ENCODE measurements around the gene SUPT3H. TPM values are rescaled to one million over a fixed set of nuclear protein-coding genes. Genes with fewer than 3 reads are reported as not detected.

Gene SUPT3H
- total RNA-seq, 1 donor from 2014 or later = 2.6 TPM

DNA sequence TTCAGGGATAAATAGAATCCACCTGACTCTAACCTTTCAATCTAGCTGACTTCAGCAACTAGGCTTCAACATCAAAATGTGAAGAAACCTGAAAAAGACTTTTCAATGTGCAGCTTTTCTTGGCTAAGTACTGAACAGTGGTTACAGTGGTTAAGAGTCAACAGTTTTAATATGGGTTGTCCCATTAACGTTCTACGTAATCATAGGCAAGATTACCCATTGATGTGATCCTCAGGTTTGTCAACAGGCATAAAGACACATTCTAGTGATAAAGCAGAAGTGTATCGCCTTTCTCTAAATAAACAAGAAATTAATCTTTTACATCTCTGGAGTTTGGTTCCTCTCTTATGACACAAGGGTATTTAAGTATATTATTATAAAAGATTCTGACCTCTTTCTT lies 203.7 kb downstream of the SUPT3H start:
- no peaks in the 10 kb centered on the region for H3K36me3 ChIP-seq
- H3K27me3 ChIP-seq (ENCODE audit: low read depth) = no peaks in the 10 kb centered on the region
- intact Hi-C loops (cut with micrococcal nuclease) = no loop called here
- H3K9me3 ChIP-seq (replicated peaks) = no peaks in the 10 kb centered on the region
- no peak overlapping the region for H3K27ac ChIP-seq (replicated peaks)
- no peak for TF ChIP-seq CTCF (IDR thresholded peaks at IDR 0.05; ENCODE audit: borderline replicate concordance)
- no peak overlapping the region for H3K4me3 ChIP-seq
- H3K4me1 ChIP-seq = peaks cover 17% of the 10 kb centered on the region
- no peak for DNase-seq

- no peak for TF ChIP-seq CTCF (IDR thresholded peaks at IDR 0.05; ENCODE audit: borderline replicate concordance)
Measured at GRCh38 chr6:45171380-45171779, 206.4 kb downstream of the SUPT3H start.

GRCh38 chr6:45170309-45170708 lies 207.4 kb downstream of the SUPT3H start:
- DNase-seq = no peak
- no peak for TF ChIP-seq CTCF (IDR thresholded peaks at IDR 0.05; ENCODE audit: borderline replicate concordance)
- no peaks in the 10 kb centered on the region for H3K9me3 ChIP-seq (replicated peaks)
- no peak overlapping the region for H3K27ac ChIP-seq (replicated peaks)
- no peak overlapping the region for H3K4me3 ChIP-seq
- intact Hi-C loops (cut with micrococcal nuclease) = no loop called here
- H3K36me3 ChIP-seq = no peaks in the 10 kb centered on the region
- H3K27me3 ChIP-seq (ENCODE audit: low read depth) = no peaks in the 10 kb centered on the region
- H3K4me1 ChIP-seq = peaks cover 17% of the 10 kb centered on the region

More at GRCh38 chr6:45171380-45171779, 206.4 kb downstream of the SUPT3H start:
- intact Hi-C loops (cut with micrococcal nuclease) = no loop called here
- Histone ChIP-seq H3K4me1 (peaks cover 17% of the 10 kb centered on the region), H3K27me3 (ENCODE audit: low read depth) (no peaks in the 10 kb centered on the region), H3K4me3 (no peak overlapping the region), H3K36me3 (no peaks in the 10 kb centered on the region), H3K9me3 (replicated peaks) (no peaks in the 10 kb centered on the region), H3K27ac (replicated peaks) (no peak overlapping the region)
- no peak for DNase-seq

DNA sequence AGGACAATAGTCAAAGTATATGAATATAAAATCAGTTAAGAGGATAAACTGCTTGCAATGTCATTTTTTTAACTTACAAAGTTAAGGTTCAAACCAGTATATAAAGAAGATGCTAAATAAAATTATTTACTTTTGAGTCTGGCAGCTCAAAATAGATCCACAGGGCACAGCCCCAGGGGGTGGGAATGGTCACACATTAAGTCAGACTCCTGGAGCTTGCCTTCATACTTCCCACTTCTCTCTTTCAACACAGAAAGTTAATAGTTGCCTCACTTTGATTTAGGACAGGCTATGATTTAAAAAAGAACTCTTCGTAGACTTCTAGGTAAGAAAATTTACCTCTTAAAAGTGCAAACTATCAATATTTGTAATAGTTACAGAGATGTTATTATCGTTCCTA lies 207.9 kb downstream of the SUPT3H start:
- DNase-seq = no peak
- no peak for TF ChIP-seq CTCF (IDR thresholded peaks at IDR 0.05; ENCODE audit: borderline replicate concordance)
- no peaks in the 10 kb centered on the region for H3K27me3 ChIP-seq (ENCODE audit: low read depth)
- H3K36me3 ChIP-seq = no peaks in the 10 kb centered on the region
- H3K4me1 ChIP-seq = peaks cover 17% of the 10 kb centered on the region
- no peaks in the 10 kb centered on the region for H3K9me3 ChIP-seq (replicated peaks)
- H3K4me3 ChIP-seq = no peak overlapping the region
- H3K27ac ChIP-seq (replicated peaks) = no peak overlapping the region
- intact Hi-C loops (cut with micrococcal nuclease) = no loop called here

- Histone ChIP-seq H3K9me3 (replicated peaks) (no peaks in the 10 kb centered on the region), H3K4me3 (no peak overlapping the region), H3K36me3 (no peaks in the 10 kb centered on the region), H3K27me3 (ENCODE audit: low read depth) (no peaks in the 10 kb centered on the region), H3K4me1 (no peaks in the 10 kb centered on the region), H3K27ac (replicated peaks) (no peak overlapping the region)
- intact Hi-C loops (cut with micrococcal nuclease) = no loop called here
- DNase-seq = no peak
- TF ChIP-seq CTCF (IDR thresholded peaks at IDR 0.05; ENCODE audit: borderline replicate concordance) = no peak
Measured at GRCh38 chr6:45163952-45164766, 213.6 kb downstream of the SUPT3H start.
